ENCODE results near the gene ZCCHC24.

The ZCCHC24 gene

GRCh38 chr10:79383974-79384606 is 61.3 kb downstream of the ZCCHC24 start:
- no peak for ATAC-seq
- DNase-seq: no peak

- DNase-seq: no peak
- no peak for ATAC-seq
These were observed 62.9 kb downstream of the ZCCHC24 start for GRCh38 chr10:79382491-79382941.

GRCh38 chr10:79381804-79382221 is 63.6 kb downstream of the ZCCHC24 start:
- DNase-seq (no peak), ATAC-seq (no peak)

- DNase-seq: no peak
These were observed 64.3 kb downstream of the ZCCHC24 start for GRCh38 chr10:79380946-79381721.

GRCh38 chr10:79380125-79380945 is 65.1 kb downstream of the ZCCHC24 start:
- ATAC-seq (no peak), DNase-seq (no peak)

More at GRCh38 chr10:79380946-79381721, 64.3 kb downstream of the ZCCHC24 start:
- no peak for ATAC-seq

GRCh38 chr10:79379512-79380124 is 65.8 kb downstream of the ZCCHC24 start:
- DNase-seq: no peak
- no peak for ATAC-seq

- DNase-seq: no peak
- ATAC-seq: no peak
These were observed 66.5 kb downstream of the ZCCHC24 start for GRCh38 chr10:79378647-79379511.

GRCh38 chr10:79378383-79378646 is 67.1 kb downstream of the ZCCHC24 start:
- no peak for ATAC-seq

GRCh38 chr10:79377557-79378382 is 67.7 kb downstream of the ZCCHC24 start:
- ATAC-seq (no peak), DNase-seq (no peak)

More at GRCh38 chr10:79378383-79378646, 67.1 kb downstream of the ZCCHC24 start:
- DNase-seq: no peak

- no peak for DNase-seq
- ATAC-seq: no peak
These were observed 68.5 kb downstream of the ZCCHC24 start for GRCh38 chr10:79376751-79377556.

- no peak for DNase-seq
- no peak for ATAC-seq
These were observed 69.3 kb downstream of the ZCCHC24 start for GRCh38 chr10:79376078-79376628.

GRCh38 chr10:79375321-79376077 is 69.9 kb downstream of the ZCCHC24 start:
- DNase-seq (no peak), ATAC-seq (no peak)

- DNase-seq (peak; percentile 83), ATAC-seq (peak; percentile 45)
These were observed 70.9 kb downstream of the ZCCHC24 start for GRCh38 chr10:79374312-79375191.

- ATAC-seq: no peak
- DNase-seq: no peak
These were observed 72.6 kb downstream of the ZCCHC24 start for GRCh38 chr10:79372871-79373270.

- DNase-seq: no peak
- no peak for ATAC-seq
These were observed 77.8 kb downstream of the ZCCHC24 start for GRCh38 chr10:79367426-79368189.

GRCh38 chr10:79361726-79362397 is 83.6 kb downstream of the ZCCHC24 start:
- no peak for ATAC-seq

More at GRCh38 chr10:79361726-79362397, 83.6 kb downstream of the ZCCHC24 start:
- no peak for DNase-seq
